IPS-15b (cell line): ENCODE measurements around the gene DQX1.
A peak's percentile ranks its signal among the peaks of the same experiment; 100 is the strongest.

Source experiments
- H3K27me3 ChIP-seq: one replicate; pipeline ENCODE4 v1.6.1; 2013; ENCODE audit warnings: low read length; ENCODE audit not compliant: control insufficient read depth, insufficient read depth
- H3K36me3 ChIP-seq: one replicate; pipeline ENCODE4 v1.6.1; 2013; ENCODE audit warnings: low read length; ENCODE audit not compliant: control insufficient read depth, insufficient read depth
- H3K4me1 ChIP-seq: one replicate; pipeline ENCODE4 v1.6.1; 2013; ENCODE audit warnings: mild to moderate bottlenecking, low read length; ENCODE audit not compliant: control insufficient read depth, insufficient read depth
- H3K4me3 ChIP-seq: one replicate; pipeline ENCODE4 v1.5.1; 2013; ENCODE audit warnings: low read depth, low read length
- H3K9ac ChIP-seq: one replicate; pipeline ENCODE4 v1.6.1; 2013; ENCODE audit warnings: low read depth, mild to moderate bottlenecking, low read length
- H3K9me3 ChIP-seq: one replicate; pipeline ENCODE4 v1.6.1; 2013; ENCODE audit warnings: mild to moderate bottlenecking, low read length; ENCODE audit not compliant: control insufficient read depth, insufficient read depth

The DQX1 gene

GRCh38 chr2:74502720-74503505 lies 23.1 kb downstream of the DQX1 start:
- Histone ChIP-seq H3K9ac (peak overlapping the region; percentile 60), H3K27me3 (peaks cover 84% of the 10 kb centered on the region), H3K36me3 (peaks cover 4% of the 10 kb centered on the region), H3K4me1 (peaks cover 3% of the 10 kb centered on the region), H3K9me3 (no peaks in the 10 kb centered on the region), H3K4me3 (peak overlapping the region; percentile 48)

DNA sequence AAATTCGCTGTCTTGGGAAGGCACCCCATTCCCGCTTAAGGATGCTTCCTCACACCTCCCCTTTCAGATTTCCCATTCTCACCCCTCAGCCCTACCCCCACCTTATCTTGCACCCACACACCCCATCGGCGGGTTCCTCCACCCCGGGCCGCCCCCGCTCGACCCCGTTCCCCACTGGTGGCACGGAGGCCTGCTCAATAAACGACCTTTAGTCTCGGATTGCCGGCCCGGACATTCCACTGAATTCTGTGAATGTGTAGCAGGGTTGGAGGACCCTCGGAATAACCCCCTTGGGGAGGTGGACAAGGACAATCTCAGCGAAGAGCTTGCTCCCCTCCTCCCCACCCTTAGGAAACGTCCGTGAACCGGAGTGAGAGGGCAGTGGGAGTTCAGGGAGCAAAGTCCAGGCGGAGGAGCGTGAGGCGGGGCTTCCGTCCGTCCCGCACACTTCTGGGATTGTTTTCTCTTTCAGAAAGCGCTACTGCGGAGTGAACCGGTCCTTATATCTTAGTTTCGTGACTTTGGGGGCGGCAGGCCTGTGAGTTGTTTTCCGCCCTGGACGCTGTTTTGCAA lies 23.8 kb downstream of the DQX1 start:
- peaks cover 3% of the 10 kb centered on the region for H3K4me1 ChIP-seq
- no peaks in the 10 kb centered on the region for H3K9me3 ChIP-seq
- peaks cover 4% of the 10 kb centered on the region for H3K36me3 ChIP-seq
- no peak overlapping the region for H3K9ac ChIP-seq
- H3K4me3 ChIP-seq: peak overlapping the region; percentile 48
- H3K27me3 ChIP-seq: peaks cover 91% of the 10 kb centered on the region

- peaks cover 95% of the 10 kb centered on the region for H3K27me3 ChIP-seq
- peaks cover 4% of the 10 kb centered on the region for H3K36me3 ChIP-seq
- peaks cover under 1% of the 10 kb centered on the region for H3K4me1 ChIP-seq
- peak overlapping the region; percentile 48 for H3K4me3 ChIP-seq
- no peaks in the 10 kb centered on the region for H3K9me3 ChIP-seq
- H3K9ac ChIP-seq: no peak overlapping the region
Observed at GRCh38 chr2:74501335-74502071, 24.5 kb downstream of the DQX1 start.

DNA sequence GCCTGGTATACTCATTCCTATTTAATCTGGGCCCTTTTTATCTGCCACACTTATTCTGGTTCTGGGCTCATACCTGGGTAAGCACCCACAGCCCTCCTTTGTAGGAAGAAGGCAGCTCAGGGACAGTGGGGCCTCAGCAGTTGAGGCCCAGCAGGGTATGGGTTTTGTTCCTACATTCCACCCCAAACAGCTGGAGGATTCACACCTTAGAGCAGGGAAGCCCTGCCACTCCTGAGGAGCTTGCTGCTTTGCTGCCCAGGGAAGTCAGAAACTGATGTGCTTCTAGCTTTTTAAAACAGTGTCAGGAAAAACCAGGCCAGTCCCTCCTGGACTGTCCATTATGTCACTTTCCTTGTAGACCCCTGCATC lies 25.5 kb downstream of the DQX1 start:
- Histone ChIP-seq H3K4me1 (no peaks in the 10 kb centered on the region), H3K27me3 (peaks cover 100% of the 10 kb centered on the region), H3K9ac (no peak overlapping the region), H3K4me3 (peak overlapping the region; percentile 41), H3K36me3 (peaks cover 4% of the 10 kb centered on the region), H3K9me3 (no peaks in the 10 kb centered on the region)

GRCh38 chr2:74499940-74500577 lies 26.0 kb downstream of the DQX1 start:
- Histone ChIP-seq H3K36me3 (no peaks in the 10 kb centered on the region), H3K9me3 (no peaks in the 10 kb centered on the region), H3K4me1 (no peaks in the 10 kb centered on the region), H3K4me3 (peak overlapping the region; percentile 41), H3K9ac (no peak overlapping the region), H3K27me3 (peaks cover 100% of the 10 kb centered on the region)

- no peaks in the 10 kb centered on the region for H3K4me1 ChIP-seq
Observed at GRCh38 chr2:74499267-74499939, 26.6 kb downstream of the DQX1 start, which contains the start of gene LBX2. LBX2 (minus strand) TSS chr2:74499603; CDS start chr2:74499537, 66 bp downstream.

DNA sequence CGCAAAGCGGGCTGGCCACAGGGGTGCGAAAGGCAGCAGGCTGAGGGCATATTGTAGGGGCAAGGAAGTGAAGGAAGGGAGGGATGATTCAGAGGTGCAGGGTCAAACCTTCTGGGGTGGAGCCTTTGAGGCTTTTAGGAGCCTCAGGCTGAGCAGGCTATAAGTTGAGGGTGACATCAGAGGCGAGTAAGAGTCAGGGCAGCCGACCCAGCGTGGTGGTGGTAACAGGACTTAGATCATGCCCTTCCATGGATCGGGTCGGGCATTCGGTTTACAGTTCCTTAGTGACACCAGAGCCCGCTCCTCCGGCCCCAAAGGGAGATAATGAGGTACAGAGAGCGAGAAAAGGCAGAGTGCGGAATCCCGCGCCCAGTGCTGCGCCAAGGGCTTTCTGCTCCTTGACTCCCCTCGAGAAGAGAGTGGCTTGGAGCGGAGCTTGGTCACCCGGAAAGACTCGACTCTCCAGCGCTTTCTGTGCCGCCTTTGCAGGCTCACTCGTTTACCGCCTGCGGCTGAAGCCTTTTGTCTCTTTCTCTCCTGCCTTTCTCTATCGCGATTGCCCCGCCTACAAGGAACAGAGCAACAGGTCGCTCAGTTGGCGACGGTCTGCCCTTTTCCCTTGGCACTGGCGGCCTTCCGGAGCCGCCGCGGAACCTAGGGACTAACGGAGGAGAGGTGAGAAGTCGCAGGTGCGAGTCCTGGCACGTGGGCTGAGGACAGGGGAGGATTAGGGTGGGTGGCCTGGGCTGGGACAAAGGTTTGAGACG lies 27.3 kb downstream of the DQX1 start:
- no peaks in the 10 kb centered on the region for H3K9me3 ChIP-seq
- no peaks in the 10 kb centered on the region for H3K4me1 ChIP-seq
- H3K9ac ChIP-seq: no peak overlapping the region
- H3K36me3 ChIP-seq: peaks cover 5% of the 10 kb centered on the region
- H3K4me3 ChIP-seq: peak overlapping the region; percentile 45
- peaks cover 87% of the 10 kb centered on the region for H3K27me3 ChIP-seq

More at GRCh38 chr2:74499267-74499939, 26.6 kb downstream of the DQX1 start, which contains the start of gene LBX2:
- H3K9ac ChIP-seq: no peak within 1 kb of the TSS
- H3K27me3 ChIP-seq: peaks cover 94% of the 10 kb centered on the region
- peak within 1 kb of the TSS; percentile 45 for H3K4me3 ChIP-seq
- H3K9me3 ChIP-seq: no peaks in the 10 kb centered on the region
- no peaks in the 10 kb centered on the region for H3K36me3 ChIP-seq

DNA sequence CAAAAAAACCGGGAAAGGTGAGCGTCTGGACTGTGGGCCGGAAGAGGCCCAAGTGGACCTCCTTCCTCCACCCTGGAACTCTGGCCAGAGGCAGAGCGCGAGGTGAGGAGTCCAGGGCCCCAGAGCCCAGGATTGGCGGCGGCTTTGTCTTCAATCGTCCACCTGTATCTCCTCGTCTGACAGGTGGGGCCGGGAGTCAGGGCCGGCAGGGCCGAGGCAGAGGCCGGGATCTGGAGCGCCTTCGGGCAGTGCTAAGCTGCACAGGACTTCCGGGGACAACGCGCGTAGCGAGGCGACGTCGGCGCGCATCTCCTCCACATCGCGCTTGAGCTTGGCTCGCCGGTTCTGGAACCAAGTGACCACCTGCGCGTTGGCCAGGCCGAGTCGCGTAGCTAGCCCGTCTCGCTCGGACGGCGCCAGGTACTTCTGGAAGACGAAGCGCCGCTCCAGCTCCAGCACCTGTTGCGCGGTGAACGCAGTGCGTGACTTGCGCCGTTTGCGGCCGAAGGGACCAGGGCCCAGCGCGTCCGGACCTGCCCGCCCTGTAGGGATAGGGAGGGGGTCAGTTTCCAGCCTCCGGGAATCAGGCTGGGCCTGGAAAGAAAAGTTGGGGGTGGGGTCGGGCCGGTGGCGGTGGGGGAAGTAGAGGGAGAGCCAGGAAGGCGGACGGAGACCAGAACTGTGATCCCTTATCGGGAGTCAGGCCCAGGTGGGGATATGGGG lies 28.1 kb downstream of the DQX1 start:
- Histone ChIP-seq H3K27me3 (peaks cover 80% of the 10 kb centered on the region), H3K36me3 (peaks cover 12% of the 10 kb centered on the region), H3K4me1 (no peaks in the 10 kb centered on the region), H3K4me3 (peak overlapping the region; percentile 45), H3K9me3 (no peaks in the 10 kb centered on the region), H3K9ac (no peak overlapping the region)

- Histone ChIP-seq H3K4me1 (no peaks in the 10 kb centered on the region), H3K9me3 (no peaks in the 10 kb centered on the region), H3K27me3 (peaks cover 72% of the 10 kb centered on the region), H3K36me3 (peaks cover 15% of the 10 kb centered on the region), H3K4me3 (peak overlapping the region; percentile 45), H3K9ac (no peak overlapping the region)
Observed at GRCh38 chr2:74496997-74497776, 28.8 kb downstream of the DQX1 start.

- Histone ChIP-seq H3K9ac (no peak overlapping the region), H3K4me3 (no peak overlapping the region), H3K36me3 (peaks cover 30% of the 10 kb centered on the region), H3K4me1 (no peaks in the 10 kb centered on the region), H3K27me3 (peaks cover 55% of the 10 kb centered on the region), H3K9me3 (no peaks in the 10 kb centered on the region)
Observed at GRCh38 chr2:74495440-74495839, 30.6 kb downstream of the DQX1 start.
